GM20000 (cell line): Measurements from ENCODE around the gene AFF1.
A peak's percentile ranks its signal among the peaks of the same experiment; 100 is the strongest.

Experiments used
- DNase-seq: peaks from one replicate; pipeline ENCODE4 v3.0.0; 2012; ENCODE audit warnings: low spot score
- CTCF ChIP-seq: IDR thresholded peaks from 2 replicates; pipeline ENCODE4 v1.5.1; 2012; ENCODE audit warnings: mild to moderate bottlenecking, control low read depth; ENCODE audit errors: extremely low read depth, missing control alignments

AFF1 gene

GRCh38 chr4:86959588-86960500 is 25.0 kb downstream of the AFF1 start:
- no peak for DNase-seq
- no peak for TF ChIP-seq CTCF

GRCh38 chr4:86960557-86960961 is 25.7 kb downstream of the AFF1 start:
- no peak for DNase-seq
- TF ChIP-seq CTCF: no peak

GRCh38 chr4:86961116-86961515 is 26.3 kb downstream of the AFF1 start:
- DNase-seq: no peak
- no peak for TF ChIP-seq CTCF

GRCh38 chr4:86961605-86962295 is 26.9 kb downstream of the AFF1 start:
- no peak for TF ChIP-seq CTCF
- DNase-seq: peak; percentile 69

- no peak for DNase-seq
Observed at GRCh38 chr4:86963697-86964096, 28.9 kb downstream of the AFF1 start.

GRCh38 chr4:86965019-86965976 is 30.5 kb downstream of the AFF1 start:
- TF ChIP-seq CTCF: no peak

More at GRCh38 chr4:86963697-86964096, 28.9 kb downstream of the AFF1 start:
- TF ChIP-seq CTCF: no peak

GRCh38 chr4:86967073-86967472 is 32.3 kb downstream of the AFF1 start:
- TF ChIP-seq CTCF: no peak
- DNase-seq: no peak

More at GRCh38 chr4:86965019-86965976, 30.5 kb downstream of the AFF1 start:
- no peak for DNase-seq
